GM12878 (cell line): Measurements from ENCODE around the gene LRRN2. TPM values are rescaled to one million over a fixed set of nuclear protein-coding genes. Genes with fewer than 3 reads are reported as not detected.

Source experiments
- ATAC-seq: fragments of 200-7000 bp; cut with Tn5 transposase; 3 replicates; pipeline ENCODE4 v1.9.1; 2020; ENCODE audit warnings: mild to moderate bottlenecking, moderate library complexity
- BruUV-seq: library from RNA; stranded (reverse); fragments of 400-500 nt; replicated peaks from 2 replicates; lab custom pipeline; 2021; lab: Mats Ljungman, UMichigan
- CTCF ChIA-PET: fragments of 300-600 bp; sonication (Branson Sonifier 250); formaldehyde crosslinking; extraction: SDS; loops from one replicate; lab custom pipeline; 2021; ENCODE audit warnings: inconsistent platforms; lab: Yijun Ruan, JAX
- POLR2A ChIA-PET: fragments of 350-600 bp; formaldehyde crosslinking; extraction: SDS; loops from one replicate; lab custom pipeline; 2021; ENCODE audit warnings: inconsistent platforms; lab: Charles Lee
- RAD21 ChIA-PET: fragments of 300-600 bp; sonication (Branson Sonifier 250); formaldehyde crosslinking; loops from one replicate; lab custom pipeline; 2023; ENCODE audit warnings: antibody characterized with exemption; ENCODE audit not compliant: unreplicated experiment; lab: Charles Lee
- SMC1A ChIA-PET: fragments of 300-600 bp; sonication (Branson Sonifier 250); formaldehyde crosslinking; loops from one replicate; lab custom pipeline; 2023; ENCODE audit not compliant: unreplicated experiment, uncharacterized antibody; lab: Charles Lee
- DNase-seq: peaks from one replicate; pipeline ENCODE4 v3.0.0-alpha.2; 2011; ENCODE audit warnings: low read depth, low spot score
- FAIRE-seq: peaks from 3 replicates; lab custom pipeline; 2011; peaks lifted over from hg19 to GRCh38; lab: Jason Lieb, UNC
- H2AFZ ChIP-seq: 2 replicates; pipeline ENCODE4 v1.6.0; 2011; ENCODE audit warnings: low read depth, low read length, control low read depth; ENCODE audit not compliant: control insufficient read depth
- H3K27ac ChIP-seq: 2 replicates; pipeline ENCODE4 v1.5.1; 2011; ENCODE audit warnings: control low read depth; ENCODE audit not compliant: control insufficient read depth, insufficient read depth
- H3K27me3 ChIP-seq, 2 experiments: replicated peaks in 1 of 2; 2 replicates each; pipeline versions ENCODE4 v1.6.0 to v1.6.1; 2011; ENCODE audit warnings: low read length in 1 of 2; ENCODE audit not compliant: control insufficient read depth in 2 of 2, insufficient read depth in 2 of 2
- H3K36me3 ChIP-seq, 2 experiments: 2 replicates each; pipeline ENCODE4 v1.5.1; 2011; ENCODE audit warnings: low read length in 1 of 2; ENCODE audit not compliant: control insufficient read depth in 2 of 2, insufficient read depth in 2 of 2
- H3K4me1 ChIP-seq: 2 replicates; pipeline ENCODE4 v1.6.1; 2011; ENCODE audit warnings: mild to moderate bottlenecking, low read length, moderate library complexity, mixed read lengths; ENCODE audit not compliant: control insufficient read depth, insufficient read depth
- H3K4me2 ChIP-seq: 2 replicates; pipeline ENCODE4 v1.6.0; 2011; ENCODE audit warnings: control low read depth; ENCODE audit not compliant: control insufficient read depth, insufficient read depth
- H3K4me3 ChIP-seq: fragments of 200-600 bp; sonication (generic); 2 replicates; pipeline ENCODE4 v1.5.1; 2016
- H3K79me2 ChIP-seq: 2 replicates; pipeline ENCODE4 v1.6.0; 2011; ENCODE audit warnings: low read length; ENCODE audit not compliant: control insufficient read depth, insufficient read depth
- H3K9ac ChIP-seq: 2 replicates; pipeline ENCODE4 v1.8.0; 2011; ENCODE audit warnings: low read length, control low read depth, mixed read lengths; ENCODE audit not compliant: control insufficient read depth, insufficient read depth
- H3K9me3 ChIP-seq: replicated peaks from 3 replicates; pipeline ENCODE4 v1.5.1; 2011; ENCODE audit warnings: mild to moderate bottlenecking, low read length; ENCODE audit not compliant: control insufficient read depth, insufficient read depth
- H4K20me1 ChIP-seq: 2 replicates; pipeline ENCODE4 v1.6.0; 2011; ENCODE audit not compliant: control insufficient read depth, insufficient read depth
- EED ChIP-seq: sonication (generic); IDR thresholded peaks from 2 replicates; pipeline ENCODE4 v1.6.1; 2016; ENCODE audit warnings: antibody characterized with exemption, low read depth
- FOXM1 ChIP-seq: IDR thresholded peaks from 2 replicates; pipeline ENCODE4 v1.6.1; 2012; ENCODE audit warnings: low read depth, mild to moderate bottlenecking, inconsistent platforms, low read length, moderate library complexity
- HDAC2 ChIP-seq: fragments of 200-600 bp; sonication (generic); IDR thresholded peaks from 2 replicates; pipeline ENCODE4 v1.6.1; 2017
- IKZF1 ChIP-seq: fragments of 450-650 bp; conservative IDR thresholded peaks from 2 replicates; pipeline ENCODE4 v1.6.1; 2017; ENCODE audit warnings: antibody characterized with exemption, mild to moderate bottlenecking
- NR2C2 ChIP-seq: IDR thresholded peaks from 2 replicates; pipeline ENCODE4 v1.6.1; 2011; ENCODE audit warnings: borderline replicate concordance, low read depth; ENCODE audit not compliant: control insufficient read depth, insufficient read length
- SRF ChIP-seq, 2 experiments: IDR thresholded peaks; 2 replicates each; pipeline ENCODE4 v1.6.1; 2011; ENCODE audit warnings: low read depth in 2 of 2, low read length in 2 of 2, mild to moderate bottlenecking in 1 of 2, moderate library complexity in 1 of 2
- ZBED1 ChIP-seq: IDR thresholded peaks from 2 replicates; pipeline ENCODE4 v1.6.1; 2016; ENCODE audit warnings: borderline replicate concordance
- WGBS: methylation state at CpG from one replicate; pipeline ENCODE4 v1.1.6; 2016; ENCODE audit warnings: low lambda C conversion rate; ENCODE audit not compliant: insufficient replicate concordance, insufficient coverage; ENCODE audit errors: missing lambda C conversion rate; 5-methylcytosine and 5-hydroxymethylcytosine counted together
- in situ Hi-C: fragments of 300-500 bp; cut with MboI; formaldehyde crosslinking; loops from 9 replicates; pipeline ENCODE4 v1.14.3; 2018; ENCODE audit warnings: mixed read lengths
- intact Hi-C: fragments of 100-400 bp; cut with micrococcal nuclease; formaldehyde crosslinking; loops from one replicate; pipeline ENCODE4 v1.14.2; 2022; ENCODE audit not compliant: unreplicated experiment
- polyA plus RNA-seq, 11 experiments: library from polyadenylated mRNA; depleted of rRNA in 4 of 11; unstranded in 6 of 11; stranded (reverse) in 5 of 11; fragments of >200 nt; fragmentation: Nextera tagmentation in 4 of 11; fragmentation: Illumina TruSeq in 1 of 11; extraction: Ambion mirVana in 4 of 11; extraction: Trizol in 1 of 11; gene quantifications; 1 replicate in 1 of 11; 2 replicates in 10 of 11; pipeline versions ENCODE4 v1.2.1 to v1.2.3, GENCODE V29; 2011 to 2016; ENCODE audit warnings: inconsistent platforms in 2 of 11, missing spikeins in 2 of 11, low read depth in 1 of 11
- total RNA-seq, 4 experiments: library from RNA; depleted of rRNA in 3 of 4; stranded (reverse); fragments of >200 nt in 3 of 4; fragmentation: Illumina TruSeq in 1 of 4; extraction: Trizol in 1 of 4; gene quantifications; 2 replicates each; pipeline versions ENCODE4 v1.2.1 to v1.2.3, GENCODE V29; 2013 to 2021
- TF ChIP-seq, protein P1 (sequence below), 3 experiments: IDR thresholded peaks in 2 of 3; conservative IDR thresholded peaks in 1 of 3; 2 replicates each; pipeline ENCODE4 v1.5.1; 2011; ENCODE audit warnings: low read depth in 3 of 3, low read length in 3 of 3, mild to moderate bottlenecking in 3 of 3, control low read depth in 2 of 3, moderate library complexity in 2 of 3, inconsistent platforms in 1 of 3, mixed read lengths in 1 of 3; ENCODE audit not compliant: control insufficient read depth in 2 of 3, insufficient read depth in 1 of 3; ENCODE audit errors: extremely low read depth in 1 of 3
- TF ChIP-seq, protein P2 (sequence below): IDR thresholded peaks from 2 replicates; pipeline ENCODE4 v1.6.1; 2012; ENCODE audit warnings: low read depth, low read length, improper control_type of control experiment
- TF ChIP-seq, protein P3 (sequence below): fragments of 450-650 bp; IDR thresholded peaks from 2 replicates; pipeline ENCODE4 v1.6.1; 2017; ENCODE audit warnings: mild to moderate bottlenecking, low read depth, inconsistent platforms; ENCODE audit not compliant: poor library complexity, severe bottlenecking
- TF ChIP-seq, protein P4 (sequence below): fragments of 450-650 bp; IDR thresholded peaks from 2 replicates; pipeline ENCODE4 v1.6.1; 2017; ENCODE audit warnings: low read depth, mild to moderate bottlenecking, moderate library complexity
- TF ChIP-seq, protein P5 (sequence below): fragments of 450-650 bp; IDR thresholded peaks from 2 replicates; pipeline ENCODE4 v1.6.1; 2016; ENCODE audit warnings: mild to moderate bottlenecking, moderate library complexity, borderline replicate concordance

LRRN2 gene
- total and polyA plus RNA-seq, 10 of the 15 experiments (the other 5 are each of a cell fraction or from before 2014, with no cell fraction given): not detected

DNA sequence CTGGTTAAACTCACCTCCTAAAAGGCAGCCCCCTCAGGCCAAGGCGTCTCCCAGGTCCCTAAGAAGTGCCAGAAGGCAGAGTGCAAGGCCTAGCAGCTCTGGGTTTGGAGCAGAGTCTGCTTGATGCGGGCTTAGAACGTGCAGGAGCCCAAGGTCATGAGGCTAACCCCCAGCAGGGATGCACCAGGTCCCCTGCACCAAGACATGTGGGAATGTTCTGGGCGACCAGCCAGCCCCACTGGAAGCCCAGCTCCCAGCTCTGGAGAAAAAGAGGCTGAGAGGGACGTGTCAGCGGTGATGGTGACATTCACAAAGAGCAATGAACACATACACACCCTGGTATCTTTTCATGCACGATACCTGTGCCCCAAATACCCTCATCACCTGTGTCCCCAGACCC, 5.1 kb downstream of the LRRN2 start (continued):
- TF ChIP-seq, protein P1, sequence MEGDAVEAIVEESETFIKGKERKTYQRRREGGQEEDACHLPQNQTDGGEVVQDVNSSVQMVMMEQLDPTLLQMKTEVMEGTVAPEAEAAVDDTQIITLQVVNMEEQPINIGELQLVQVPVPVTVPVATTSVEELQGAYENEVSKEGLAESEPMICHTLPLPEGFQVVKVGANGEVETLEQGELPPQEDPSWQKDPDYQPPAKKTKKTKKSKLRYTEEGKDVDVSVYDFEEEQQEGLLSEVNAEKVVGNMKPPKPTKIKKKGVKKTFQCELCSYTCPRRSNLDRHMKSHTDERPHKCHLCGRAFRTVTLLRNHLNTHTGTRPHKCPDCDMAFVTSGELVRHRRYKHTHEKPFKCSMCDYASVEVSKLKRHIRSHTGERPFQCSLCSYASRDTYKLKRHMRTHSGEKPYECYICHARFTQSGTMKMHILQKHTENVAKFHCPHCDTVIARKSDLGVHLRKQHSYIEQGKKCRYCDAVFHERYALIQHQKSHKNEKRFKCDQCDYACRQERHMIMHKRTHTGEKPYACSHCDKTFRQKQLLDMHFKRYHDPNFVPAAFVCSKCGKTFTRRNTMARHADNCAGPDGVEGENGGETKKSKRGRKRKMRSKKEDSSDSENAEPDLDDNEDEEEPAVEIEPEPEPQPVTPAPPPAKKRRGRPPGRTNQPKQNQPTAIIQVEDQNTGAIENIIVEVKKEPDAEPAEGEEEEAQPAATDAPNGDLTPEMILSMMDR (IDR thresholded peaks at IDR 0.05 in 2 of 3, conservative IDR thresholded peaks at IDR 0.05 in 1 of 3; ENCODE audit: control insufficient read depth in 2 of 3, extremely low read depth in 1 of 3, insufficient read depth in 1 of 3, low read depth in 3 of 3, low read length in 3 of 3): no peak
- TF ChIP-seq, protein P2, sequence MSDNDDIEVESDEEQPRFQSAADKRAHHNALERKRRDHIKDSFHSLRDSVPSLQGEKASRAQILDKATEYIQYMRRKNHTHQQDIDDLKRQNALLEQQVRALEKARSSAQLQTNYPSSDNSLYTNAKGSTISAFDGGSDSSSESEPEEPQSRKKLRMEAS: no peak
- no peak for TF ChIP-seq EED
- TF ChIP-seq, all 136 proteins: peak for 0

DNA sequence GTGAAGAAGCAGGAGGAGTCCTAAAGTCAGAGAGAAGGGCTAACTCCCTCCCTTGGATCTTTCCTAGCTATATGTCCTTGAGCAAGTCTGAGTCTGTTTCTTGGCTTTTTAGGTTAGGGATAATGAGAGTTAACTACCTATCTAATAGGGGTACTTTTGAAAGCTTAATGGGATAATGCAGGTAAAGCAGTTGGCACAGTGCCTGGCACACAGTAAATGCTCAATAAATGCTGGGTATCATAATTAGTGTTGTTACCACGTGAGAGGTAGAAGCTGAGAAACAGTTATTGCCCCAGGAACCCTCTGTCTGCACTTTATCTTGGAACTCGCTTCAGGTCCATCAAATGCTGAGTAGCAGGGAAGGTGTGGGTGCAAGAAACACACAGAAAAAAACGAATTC, 5.5 kb downstream of the LRRN2 start:
- Histone ChIP-seq H3K4me3 (no peak overlapping the region), H3K4me1 (no peaks in the 10 kb centered on the region), H3K79me2 (no peaks in the 10 kb centered on the region), H3K27ac (no peak overlapping the region), H3K36me3 (no peaks in the 10 kb centered on the region), H3K9me3 (no peaks in the 10 kb centered on the region), H4K20me1 (no peaks in the 10 kb centered on the region; the same call in 1 of the 2 replicates)
- ATAC-seq: no peak
- no peak for DNase-seq
- CTCF ChIA-PET: interaction anchor here (1.0 to 1.8 kb wide), 3 partner anchors 112 to 127 kb away, joined by 3 to 4 read pairs (median 4); no protein-coding TSS in a partner anchor
- in situ Hi-C loops: no loop called here
- FAIRE-seq: no peak
- TF ChIP-seq FOXM1 (no peak), ZBED1 (no peak), SRF (IDR thresholded peaks at IDR 0.05; ENCODE audit: low read depth in 2 of 2, low read length in 2 of 2) (no peak), HDAC2 (no peak), IKZF1 (no peak), NR2C2 (no peak)
- TF ChIP-seq, protein P3, sequence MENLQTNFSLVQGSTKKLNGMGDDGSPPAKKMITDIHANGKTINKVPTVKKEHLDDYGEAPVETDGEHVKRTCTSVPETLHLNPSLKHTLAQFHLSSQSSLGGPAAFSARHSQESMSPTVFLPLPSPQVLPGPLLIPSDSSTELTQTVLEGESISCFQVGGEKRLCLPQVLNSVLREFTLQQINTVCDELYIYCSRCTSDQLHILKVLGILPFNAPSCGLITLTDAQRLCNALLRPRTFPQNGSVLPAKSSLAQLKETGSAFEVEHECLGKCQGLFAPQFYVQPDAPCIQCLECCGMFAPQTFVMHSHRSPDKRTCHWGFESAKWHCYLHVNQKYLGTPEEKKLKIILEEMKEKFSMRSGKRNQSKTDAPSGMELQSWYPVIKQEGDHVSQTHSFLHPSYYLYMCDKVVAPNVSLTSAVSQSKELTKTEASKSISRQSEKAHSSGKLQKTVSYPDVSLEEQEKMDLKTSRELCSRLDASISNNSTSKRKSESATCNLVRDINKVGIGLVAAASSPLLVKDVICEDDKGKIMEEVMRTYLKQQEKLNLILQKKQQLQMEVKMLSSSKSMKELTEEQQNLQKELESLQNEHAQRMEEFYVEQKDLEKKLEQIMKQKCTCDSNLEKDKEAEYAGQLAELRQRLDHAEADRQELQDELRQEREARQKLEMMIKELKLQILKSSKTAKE: no peak
- TF ChIP-seq, protein P4, sequence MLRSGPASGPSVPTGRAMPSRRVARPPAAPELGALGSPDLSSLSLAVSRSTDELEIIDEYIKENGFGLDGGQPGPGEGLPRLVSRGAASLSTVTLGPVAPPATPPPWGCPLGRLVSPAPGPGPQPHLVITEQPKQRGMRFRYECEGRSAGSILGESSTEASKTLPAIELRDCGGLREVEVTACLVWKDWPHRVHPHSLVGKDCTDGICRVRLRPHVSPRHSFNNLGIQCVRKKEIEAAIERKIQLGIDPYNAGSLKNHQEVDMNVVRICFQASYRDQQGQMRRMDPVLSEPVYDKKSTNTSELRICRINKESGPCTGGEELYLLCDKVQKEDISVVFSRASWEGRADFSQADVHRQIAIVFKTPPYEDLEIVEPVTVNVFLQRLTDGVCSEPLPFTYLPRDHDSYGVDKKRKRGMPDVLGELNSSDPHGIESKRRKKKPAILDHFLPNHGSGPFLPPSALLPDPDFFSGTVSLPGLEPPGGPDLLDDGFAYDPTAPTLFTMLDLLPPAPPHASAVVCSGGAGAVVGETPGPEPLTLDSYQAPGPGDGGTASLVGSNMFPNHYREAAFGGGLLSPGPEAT: no peak
- TF ChIP-seq, protein P5, sequence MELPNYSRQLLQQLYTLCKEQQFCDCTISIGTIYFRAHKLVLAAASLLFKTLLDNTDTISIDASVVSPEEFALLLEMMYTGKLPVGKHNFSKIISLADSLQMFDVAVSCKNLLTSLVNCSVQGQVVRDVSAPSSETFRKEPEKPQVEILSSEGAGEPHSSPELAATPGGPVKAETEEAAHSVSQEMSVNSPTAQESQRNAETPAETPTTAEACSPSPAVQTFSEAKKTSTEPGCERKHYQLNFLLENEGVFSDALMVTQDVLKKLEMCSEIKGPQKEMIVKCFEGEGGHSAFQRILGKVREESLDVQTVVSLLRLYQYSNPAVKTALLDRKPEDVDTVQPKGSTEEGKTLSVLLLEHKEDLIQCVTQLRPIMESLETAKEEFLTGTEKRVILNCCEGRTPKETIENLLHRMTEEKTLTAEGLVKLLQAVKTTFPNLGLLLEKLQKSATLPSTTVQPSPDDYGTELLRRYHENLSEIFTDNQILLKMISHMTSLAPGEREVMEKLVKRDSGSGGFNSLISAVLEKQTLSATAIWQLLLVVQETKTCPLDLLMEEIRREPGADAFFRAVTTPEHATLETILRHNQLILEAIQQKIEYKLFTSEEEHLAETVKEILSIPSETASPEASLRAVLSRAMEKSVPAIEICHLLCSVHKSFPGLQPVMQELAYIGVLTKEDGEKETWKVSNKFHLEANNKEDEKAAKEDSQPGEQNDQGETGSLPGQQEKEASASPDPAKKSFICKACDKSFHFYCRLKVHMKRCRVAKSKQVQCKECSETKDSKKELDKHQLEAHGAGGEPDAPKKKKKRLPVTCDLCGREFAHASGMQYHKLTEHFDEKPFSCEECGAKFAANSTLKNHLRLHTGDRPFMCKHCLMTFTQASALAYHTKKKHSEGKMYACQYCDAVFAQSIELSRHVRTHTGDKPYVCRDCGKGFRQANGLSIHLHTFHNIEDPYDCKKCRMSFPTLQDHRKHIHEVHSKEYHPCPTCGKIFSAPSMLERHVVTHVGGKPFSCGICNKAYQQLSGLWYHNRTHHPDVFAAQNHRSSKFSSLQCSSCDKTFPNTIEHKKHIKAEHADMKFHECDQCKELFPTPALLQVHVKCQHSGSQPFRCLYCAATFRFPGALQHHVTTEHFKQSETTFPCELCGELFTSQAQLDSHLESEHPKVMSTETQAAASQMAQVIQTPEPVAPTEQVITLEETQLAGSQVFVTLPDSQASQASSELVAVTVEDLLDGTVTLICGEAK: no peak
- TF ChIP-seq, all 136 proteins: peak for 0
- Histone ChIP-seq H3K4me2 (no peak overlapping the region), H2AFZ (no peak overlapping the region), H3K9ac (no peak overlapping the region), H3K27me3 (peaks cover 13 to 16% of the 10 kb centered on the region in 2 experiments; a peak in 3 of 4 replicates)
- ChIA-PET RAD21 (interaction anchor here (1.5 kb wide), 1 partner anchor 127 kb away, joined by 3 read pairs; no protein-coding TSS in a partner anchor), POLR2A (no interaction called here), SMC1A (no interaction called here)
- 14% methylated on average over 3 of the region's 3 CpGs for WGBS
- no TSS peak for BruUV-seq
- intact Hi-C loops: no loop called here
